ENCODE results near the gene CAMK2G. TPM values are rescaled to one million over a fixed set of nuclear protein-coding genes. Genes with fewer than 3 reads are reported as not detected.

The CAMK2G gene
- total RNA-seq, 4 donors from 2014 or later: 10.6 to 35.8 (median 15.6) TPM

- TF ChIP-seq CTCF (IDR thresholded peaks at IDR 0.05): no peak
- no peak for DNase-seq (ENCODE audit: low spot score)
- ATAC-seq (ENCODE audit: low FRiP score): no peak
Observed at GRCh38 chr10:73817826-73818225, 56.5 kb downstream of the CAMK2G start.

GRCh38 chr10:73816917-73817729 is 57.2 kb downstream of the CAMK2G start:
- DNase-seq (ENCODE audit: low spot score) (no peak), ATAC-seq (ENCODE audit: low FRiP score) (peak; percentile 24)
- TF ChIP-seq CTCF (IDR thresholded peaks at IDR 0.05): no peak

GRCh38 chr10:73815719-73816030 is 58.7 kb downstream of the CAMK2G start:
- ATAC-seq (ENCODE audit: low FRiP score) (no peak), DNase-seq (ENCODE audit: low spot score) (no peak)
- TF ChIP-seq CTCF (IDR thresholded peaks at IDR 0.05): no peak

GRCh38 chr10:73814896-73815718 is 59.2 kb downstream of the CAMK2G start:
- TF ChIP-seq CTCF (IDR thresholded peaks at IDR 0.05): no peak
- DNase-seq (ENCODE audit: low spot score) (no peak), ATAC-seq (ENCODE audit: low FRiP score) (no peak)

- DNase-seq (ENCODE audit: low spot score) (no peak), ATAC-seq (ENCODE audit: low FRiP score) (no peak)
- no peak for TF ChIP-seq CTCF (IDR thresholded peaks at IDR 0.05)
Observed at GRCh38 chr10:73814276-73814895, 60.0 kb downstream of the CAMK2G start.

- DNase-seq (ENCODE audit: low spot score) (no peak), ATAC-seq (ENCODE audit: low FRiP score) (no peak)
- TF ChIP-seq CTCF (IDR thresholded peaks at IDR 0.05): no peak
Observed at GRCh38 chr10:73813333-73813732, 61.0 kb downstream of the CAMK2G start.

Data from omental fat pad (tissue), 4 donors.